HepG2 (cell line): ENCODE data around the gene KRTAP9-9. TPM values are rescaled to one million over a fixed set of nuclear protein-coding genes. Genes with fewer than 3 reads are reported as not detected.

Experiments
- ATAC-seq: fragments of 200-7000 bp; cut with Tn5 transposase; 3 replicates; pipeline ENCODE4 v1.9.1; 2020; ENCODE audit warnings: mild to moderate bottlenecking, moderate library complexity
- BruUV-seq: library from RNA; stranded (reverse); fragments of 400-500 nt; replicated peaks from 2 replicates; lab custom pipeline; 2021; lab: Mats Ljungman, UMichigan
- CTCF ChIA-PET: fragments of 300-600 bp; formaldehyde crosslinking; extraction: SDS; loops from one replicate; lab custom pipeline; 2021; ENCODE audit warnings: low total read pairs, inconsistent platforms, low intra/inter-chr PET ratio; lab: Yijun Ruan, JAX
- POLR2A ChIA-PET: fragments of 350-600 bp; sonication (Branson Sonifier 250); formaldehyde crosslinking; loops from one replicate; lab custom pipeline; 2020; ENCODE audit warnings: antibody characterized with exemption, inconsistent platforms; lab: Yijun Ruan, JAX
- DNase-seq: peaks from one replicate; pipeline ENCODE4 v3.0.0-alpha.2; 2015; ENCODE audit warnings: low spot score
- FAIRE-seq: peaks from 3 replicates; lab custom pipeline; 2011; peaks lifted over from hg19 to GRCh38; lab: Jason Lieb, UNC
- H2AFZ ChIP-seq: one replicate; pipeline ENCODE4 v1.6.1; 2011; ENCODE audit warnings: low read length, inconsistent platforms
- H3K27ac ChIP-seq: fragments of 300-600 bp; 3 replicates; pipeline ENCODE4 v1.8.0; 2011; ENCODE audit warnings: mixed run types, mild to moderate bottlenecking, mixed read lengths, low read length, inconsistent platforms; ENCODE audit not compliant: insufficient read depth; ENCODE audit errors: extremely low read length
- H3K27me3 ChIP-seq, 2 experiments: fragments of 200-600 bp in 1 of 2; 2 replicates in 1 of 2; 3 replicates in 1 of 2; pipeline versions ENCODE4 v1.6.0 to v1.8.0; 2011; ENCODE audit warnings: low read length in 2 of 2, mild to moderate bottlenecking in 2 of 2, moderate library complexity in 2 of 2, inconsistent platforms in 1 of 2; ENCODE audit not compliant: insufficient read depth in 2 of 2, control insufficient read depth in 1 of 2
- H3K36me3 ChIP-seq, 2 experiments: fragments of 200-600 bp in 1 of 2; replicated peaks in 1 of 2; 2 replicates in 1 of 2; 3 replicates in 1 of 2; pipeline versions ENCODE4 v1.5.1 to v1.8.0; 2011; ENCODE audit warnings: low read length in 2 of 2, inconsistent platforms in 1 of 2; ENCODE audit not compliant: insufficient read depth in 2 of 2, control insufficient read depth in 1 of 2
- H3K4me1 ChIP-seq: 2 replicates; pipeline ENCODE4 v1.5.1; 2012; ENCODE audit warnings: low read length, inconsistent platforms; ENCODE audit not compliant: insufficient read depth
- H3K4me2 ChIP-seq: 2 replicates; pipeline ENCODE4 v1.6.0; 2011; ENCODE audit warnings: low read depth, low read length, inconsistent platforms
- H3K4me3 ChIP-seq, 3 experiments: fragments of 200-600 bp in 1 of 3; sonication (generic), shearing (Covaris generic) in 1 of 3; replicated peaks in 1 of 3; 2 replicates each; pipeline ENCODE4 v1.5.1; 2011 to 2016; ENCODE audit warnings: low read length in 3 of 3, inconsistent platforms in 2 of 3, low read depth in 2 of 3, mild to moderate bottlenecking in 2 of 3, control low read depth in 1 of 3, mixed read lengths in 1 of 3; ENCODE audit not compliant: insufficient read depth in 1 of 3
- H3K79me2 ChIP-seq: one replicate; pipeline ENCODE4 v1.6.1; 2011; ENCODE audit warnings: low read length, inconsistent platforms; ENCODE audit not compliant: insufficient read depth
- H3K9ac ChIP-seq: 2 replicates; pipeline ENCODE4 v1.6.0; 2011; ENCODE audit warnings: mild to moderate bottlenecking, low read depth, low read length, inconsistent platforms; ENCODE audit not compliant: insufficient read depth
- H3K9me3 ChIP-seq: 2 replicates; pipeline ENCODE4 v1.5.1; 2012; ENCODE audit warnings: mild to moderate bottlenecking, low read length
- H4K20me1 ChIP-seq: 2 replicates; pipeline ENCODE4 v1.6.0; 2011; ENCODE audit warnings: inconsistent platforms, mild to moderate bottlenecking, low read length, moderate library complexity; ENCODE audit not compliant: insufficient read depth
- ADNP ChIP-seq: sonication (generic); formaldehyde crosslinking; IDR thresholded peaks from 2 replicates; pipeline ENCODE4 v1.4.0; 2020; ENCODE audit warnings: missing genetic modification reagents
- HMG20A ChIP-seq: IDR thresholded peaks from 2 replicates; pipeline ENCODE4 v1.6.1; 2016; ENCODE audit warnings: borderline replicate concordance
- JDP2 ChIP-seq: sonication (generic); formaldehyde crosslinking; IDR thresholded peaks from 2 replicates; pipeline ENCODE4 v1.8.1; 2022; ENCODE audit warnings: missing genetic modification reagents, borderline replicate concordance
- RNF2 ChIP-seq: fragments of 450-650 bp; conservative IDR thresholded peaks from 2 replicates; pipeline ENCODE4 v1.6.1; 2016; ENCODE audit warnings: low read depth
- SETDB1 ChIP-seq: sonication (generic); formaldehyde crosslinking; IDR thresholded peaks from 2 replicates; pipeline ENCODE4 v1.5.1; 2020; ENCODE audit warnings: missing genetic modification reagents, mild to moderate bottlenecking, borderline replicate concordance
- SSRP1 ChIP-seq: IDR thresholded peaks from 2 replicates; pipeline ENCODE4 v1.6.1; 2016; ENCODE audit warnings: control low read depth
- ZFP37 ChIP-seq: sonication (generic); formaldehyde crosslinking; IDR thresholded peaks from 2 replicates; pipeline ENCODE4 v1.4.0; 2020; ENCODE audit warnings: missing genetic modification reagents, borderline replicate concordance
- ZNF337 ChIP-seq: sonication (generic); formaldehyde crosslinking; IDR thresholded peaks from 2 replicates; pipeline ENCODE4 v1.5.1; 2020; ENCODE audit warnings: missing genetic modification reagents, low read depth, mild to moderate bottlenecking, borderline replicate concordance
- ZNF407 ChIP-seq: sonication (generic); formaldehyde crosslinking; IDR thresholded peaks from one replicate; pipeline ENCODE4 v1.5.1; 2020; ENCODE audit warnings: mild to moderate bottlenecking, missing genetic modification reagents; ENCODE audit errors: not compliant biosample characterization
- ZNF567 ChIP-seq: sonication (generic); formaldehyde crosslinking; IDR thresholded peaks from 2 replicates; pipeline ENCODE4 v1.8.1; 2023; ENCODE audit warnings: mild to moderate bottlenecking, missing genetic modification reagents, borderline replicate concordance
- in situ Hi-C: cut with HindIII; loops from 2 replicates; pipeline ENCODE4 v1.10.0; 2017; ENCODE audit warnings: low pct_unique_long_range_greater_than_20kb; ENCODE audit not compliant: extremely low pct_ligation_motif_present
- intact Hi-C: fragments of 100-400 bp; cut with micrococcal nuclease; formaldehyde crosslinking; loops from one replicate; pipeline ENCODE4 v1.10.0; 2022; ENCODE audit not compliant: unreplicated experiment
- polyA plus RNA-seq, 8 experiments: library from polyadenylated mRNA; depleted of rRNA in 3 of 8; stranded (reverse) in 7 of 8; unstranded in 1 of 8; fragments of >200 nt; fragmentation: Illumina TruSeq in 4 of 8; extraction: Trizol in 4 of 8; gene quantifications; 2 replicates each; pipeline versions ENCODE4 v1.2.1 to v1.2.3, GENCODE V29; 2011 to 2016; ENCODE audit warnings: low read depth in 4 of 8, missing spikeins in 1 of 8, mixed read lengths in 1 of 8; ENCODE audit not compliant: insufficient read depth in 1 of 8
- total RNA-seq, 5 experiments: library from RNA; depleted of rRNA; stranded (reverse); fragments of >200 nt; fragmentation: Illumina TruSeq; extraction: Trizol; gene quantifications; 2 replicates each; pipeline ENCODE4 v1.2.3, GENCODE V29; 2016; ENCODE audit warnings: low read depth in 1 of 5
- TF ChIP-seq, protein P1 (sequence below): sonication (generic); formaldehyde crosslinking; IDR thresholded peaks from 2 replicates; pipeline ENCODE4 v1.4.0; 2020; ENCODE audit warnings: missing genetic modification reagents, borderline replicate concordance
- TF ChIP-seq, protein P2 (sequence below): sonication (generic); formaldehyde crosslinking; IDR thresholded peaks from 2 replicates; pipeline ENCODE4 v1.8.1; 2023; ENCODE audit warnings: mild to moderate bottlenecking, inconsistent platforms, moderate library complexity, missing genetic modification reagents, borderline replicate concordance

Gene KRTAP9-9
- total and polyA plus RNA-seq, 2 of the 13 experiments (the other 11 are each of a cell fraction or from before 2014, with no cell fraction given) = not detected

DNA sequence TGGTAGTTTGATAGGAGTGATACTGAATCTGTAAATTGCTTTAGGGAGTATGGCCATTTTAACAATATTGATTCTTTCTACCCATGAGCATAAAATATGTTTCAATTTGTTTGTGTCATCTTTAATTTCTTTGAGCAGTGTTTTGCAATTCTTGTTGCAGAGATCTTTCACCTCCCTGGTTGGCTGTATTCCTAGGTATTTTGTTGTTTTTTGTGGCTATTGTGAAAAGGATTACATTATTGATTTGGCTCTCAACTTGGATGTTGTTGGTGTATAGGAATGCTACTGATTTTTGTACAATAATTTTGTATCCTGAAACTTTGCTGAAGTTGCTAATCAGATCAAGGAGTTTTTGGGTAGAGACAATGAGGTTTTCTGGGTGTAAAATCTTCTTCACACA is 3.2 kb downstream of the KRTAP9-9 start:
- FAIRE-seq = no peak
- in situ Hi-C loops = no loop called here
- H3K4me3 ChIP-seq = no peak overlapping the region
- H3K9me3 ChIP-seq = no peaks in the 10 kb centered on the region
- no peak overlapping the region for H3K4me2 ChIP-seq
- BruUV-seq = no TSS peak
- DNase-seq = no peak
- H3K4me1 ChIP-seq = no peaks in the 10 kb centered on the region
- intact Hi-C loops = no loop called here
- no peak for ATAC-seq
- H3K27ac ChIP-seq = no peak overlapping the region
- H4K20me1 ChIP-seq = no peaks in the 10 kb centered on the region
- H3K36me3 ChIP-seq = no peaks in the 10 kb centered on the region
- ChIA-PET CTCF (no interaction called here), POLR2A (no interaction called here)
- no peaks in the 10 kb centered on the region for H3K79me2 ChIP-seq
- H2AFZ ChIP-seq = no peak overlapping the region
- H3K27me3 ChIP-seq = peaks cover 0 to 8% of the 10 kb centered on the region in 2 experiments; a peak in 2 of 5 replicates
- H3K9ac ChIP-seq = no peak overlapping the region
- TF ChIP-seq JDP2 (CRISPR knock-in tag) = no peak
- TF ChIP-seq, protein P1, sequence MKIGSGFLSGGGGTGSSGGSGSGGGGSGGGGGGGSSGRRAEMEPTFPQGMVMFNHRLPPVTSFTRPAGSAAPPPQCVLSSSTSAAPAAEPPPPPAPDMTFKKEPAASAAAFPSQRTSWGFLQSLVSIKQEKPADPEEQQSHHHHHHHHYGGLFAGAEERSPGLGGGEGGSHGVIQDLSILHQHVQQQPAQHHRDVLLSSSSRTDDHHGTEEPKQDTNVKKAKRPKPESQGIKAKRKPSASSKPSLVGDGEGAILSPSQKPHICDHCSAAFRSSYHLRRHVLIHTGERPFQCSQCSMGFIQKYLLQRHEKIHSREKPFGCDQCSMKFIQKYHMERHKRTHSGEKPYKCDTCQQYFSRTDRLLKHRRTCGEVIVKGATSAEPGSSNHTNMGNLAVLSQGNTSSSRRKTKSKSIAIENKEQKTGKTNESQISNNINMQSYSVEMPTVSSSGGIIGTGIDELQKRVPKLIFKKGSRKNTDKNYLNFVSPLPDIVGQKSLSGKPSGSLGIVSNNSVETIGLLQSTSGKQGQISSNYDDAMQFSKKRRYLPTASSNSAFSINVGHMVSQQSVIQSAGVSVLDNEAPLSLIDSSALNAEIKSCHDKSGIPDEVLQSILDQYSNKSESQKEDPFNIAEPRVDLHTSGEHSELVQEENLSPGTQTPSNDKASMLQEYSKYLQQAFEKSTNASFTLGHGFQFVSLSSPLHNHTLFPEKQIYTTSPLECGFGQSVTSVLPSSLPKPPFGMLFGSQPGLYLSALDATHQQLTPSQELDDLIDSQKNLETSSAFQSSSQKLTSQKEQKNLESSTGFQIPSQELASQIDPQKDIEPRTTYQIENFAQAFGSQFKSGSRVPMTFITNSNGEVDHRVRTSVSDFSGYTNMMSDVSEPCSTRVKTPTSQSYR (CRISPR knock-in tag) = no peak
- TF ChIP-seq ZNF337 (CRISPR knock-in tag) = no peak
- no peak for TF ChIP-seq ZFP37 (CRISPR knock-in tag)
- TF ChIP-seq ZNF567 (CRISPR knock-in tag) = no peak
- TF ChIP-seq ADNP (CRISPR knock-in tag) = no peak
- TF ChIP-seq SSRP1 (CRISPR knock-in tag) = no peak
- TF ChIP-seq, protein P2, sequence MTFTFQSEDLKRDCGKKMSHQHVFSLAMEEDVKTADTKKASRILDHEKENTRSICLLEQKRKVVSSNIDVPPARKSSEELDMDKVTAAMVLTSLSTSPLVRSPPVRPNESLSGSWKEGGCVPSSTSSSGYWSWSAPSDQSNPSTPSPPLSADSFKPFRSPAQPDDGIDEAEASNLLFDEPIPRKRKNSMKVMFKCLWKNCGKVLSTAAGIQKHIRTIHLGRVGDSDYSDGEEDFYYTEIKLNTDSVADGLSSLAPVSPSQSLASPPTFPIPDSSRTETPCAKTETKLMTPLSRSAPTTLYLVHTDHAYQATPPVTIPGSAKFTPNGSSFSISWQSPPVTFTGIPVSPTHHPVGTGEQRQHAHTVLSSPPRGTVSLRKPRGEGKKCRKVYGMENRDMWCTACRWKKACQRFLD (CRISPR knock-in tag) = no peak
- no peak for TF ChIP-seq SETDB1 (CRISPR knock-in tag)
- TF ChIP-seq ZNF407 (CRISPR knock-in tag) = no peak
- TF ChIP-seq HMG20A (CRISPR knock-in tag) = no peak
- no peak for TF ChIP-seq RNF2
